GM19035 (cell line): ENCODE results near the gene UGDH.

Experiments
- ATAC-seq: cut with Tn5 transposase; IDR thresholded peaks from one replicate; pipeline ENCODE4 v1.9.1; 2021; ENCODE audit not compliant: unreplicated experiment

UGDH gene

GRCh38 chr4:39456946-39457763, 70.1 kb downstream of the UGDH start:
- no peak for ATAC-seq

DNA sequence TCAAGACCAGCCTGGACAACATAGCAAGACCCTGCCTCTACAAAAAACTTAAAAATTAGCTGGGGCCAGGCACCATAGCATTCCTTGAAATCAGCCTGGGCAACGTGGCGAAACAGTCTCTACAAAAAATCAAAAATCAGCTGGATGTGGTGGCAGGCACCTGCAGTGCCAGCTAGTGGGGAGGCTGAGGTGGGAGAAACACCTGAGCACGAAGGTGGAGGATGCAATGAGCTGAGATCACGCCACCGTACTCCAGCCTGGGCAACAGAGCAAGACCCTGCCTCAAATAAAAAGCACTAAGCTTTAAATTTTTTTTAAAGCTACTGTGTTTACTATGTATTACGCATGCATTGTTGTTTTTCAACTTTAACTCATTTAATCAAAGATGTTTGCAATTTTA, 71.8 kb downstream of the UGDH start:
- ATAC-seq: no peak

DNA sequence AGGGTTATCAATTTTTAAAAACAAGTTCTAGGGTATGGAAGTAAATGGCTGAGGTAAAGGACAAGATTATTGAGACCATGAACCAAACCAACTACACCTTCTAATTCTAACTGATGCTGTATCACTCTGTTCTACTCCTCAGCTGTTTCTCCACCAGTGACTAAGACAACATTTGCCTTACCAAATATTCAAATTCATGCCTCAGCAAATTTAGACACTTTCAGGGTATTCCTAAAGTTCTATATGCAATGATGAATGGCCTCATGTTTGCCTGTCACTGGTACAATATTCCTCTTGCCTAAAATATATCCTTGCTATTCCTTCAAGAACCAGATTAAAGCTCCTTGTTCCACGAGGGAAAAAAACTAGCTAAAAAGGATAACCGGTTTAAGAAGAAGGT, 73.5 kb downstream of the UGDH start:
- no peak for ATAC-seq

GRCh38 chr4:39452860-39453587, 74.2 kb downstream of the UGDH start:
- ATAC-seq: no peak

- ATAC-seq: no peak
Measured at GRCh38 chr4:39452153-39452859, 74.9 kb downstream of the UGDH start.

DNA sequence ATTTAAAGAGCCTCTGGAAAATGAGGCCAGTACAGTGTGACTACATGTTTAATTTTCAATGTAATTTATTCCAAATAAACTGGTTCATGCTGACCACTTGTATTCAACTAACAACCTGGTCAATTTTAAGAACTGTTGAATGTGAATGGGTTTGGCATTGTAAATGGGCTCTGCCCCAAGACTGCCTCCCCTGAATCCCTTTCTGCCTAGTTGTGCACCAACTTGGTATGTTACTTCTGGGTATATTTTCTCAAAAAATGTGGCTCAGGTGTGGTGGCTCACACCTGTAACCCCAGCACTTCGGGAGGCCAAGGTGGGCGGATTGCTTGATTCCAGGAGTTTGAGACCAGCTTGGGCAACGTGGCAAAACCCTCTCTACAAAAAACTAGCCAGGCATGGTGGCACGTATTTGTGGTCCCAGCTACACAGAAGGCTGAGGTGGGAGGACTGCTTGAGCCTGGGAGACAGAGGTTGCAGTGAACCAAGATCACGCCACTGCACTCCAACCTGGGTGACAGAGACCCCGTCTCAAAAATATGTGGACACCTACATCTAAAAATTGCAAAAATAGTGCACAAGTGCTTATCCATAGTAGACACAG, 75.7 kb downstream of the UGDH start:
- no peak for ATAC-seq

GRCh38 chr4:39450618-39451017, 76.6 kb downstream of the UGDH start:
- ATAC-seq: no peak
